ENCODE results near the gene NEK2. TPM values are rescaled to one million over a fixed set of nuclear protein-coding genes. Genes with fewer than 3 reads are reported as not detected.
"Not testable (repeated sequence)": the region's sequence is repeated elsewhere in the genome, so short reads cannot be mapped to it uniquely, and the experiment has no call there.

The NEK2 gene
- total and polyA plus RNA-seq, 8 donors = 0.05 to 0.55 (median 0.24) TPM; not detected in 2

GRCh38 chr1:211685823-211686222 is 10.4 kb upstream of the NEK2 start:
- no peak overlapping the region for H3K27ac ChIP-seq
- FAIRE-seq = no peak
- no peaks in the 10 kb centered on the region for H3K9me3 ChIP-seq
- intact Hi-C loops (cut with DNase I) = loop anchor here in 1 of 3 donors (10.0 kb wide), 1 partner anchor 349 kb away; the partner anchor contains the start of genes DTL and INTS7
- 82 to 85% methylated on average over 7 of the region's 7 CpGs for WGBS, 2 donors
- H3K36me3 ChIP-seq = no peaks in the 10 kb centered on the region
- H3K27me3 ChIP-seq = no peaks in the 10 kb centered on the region
- TF ChIP-seq, protein P1, sequence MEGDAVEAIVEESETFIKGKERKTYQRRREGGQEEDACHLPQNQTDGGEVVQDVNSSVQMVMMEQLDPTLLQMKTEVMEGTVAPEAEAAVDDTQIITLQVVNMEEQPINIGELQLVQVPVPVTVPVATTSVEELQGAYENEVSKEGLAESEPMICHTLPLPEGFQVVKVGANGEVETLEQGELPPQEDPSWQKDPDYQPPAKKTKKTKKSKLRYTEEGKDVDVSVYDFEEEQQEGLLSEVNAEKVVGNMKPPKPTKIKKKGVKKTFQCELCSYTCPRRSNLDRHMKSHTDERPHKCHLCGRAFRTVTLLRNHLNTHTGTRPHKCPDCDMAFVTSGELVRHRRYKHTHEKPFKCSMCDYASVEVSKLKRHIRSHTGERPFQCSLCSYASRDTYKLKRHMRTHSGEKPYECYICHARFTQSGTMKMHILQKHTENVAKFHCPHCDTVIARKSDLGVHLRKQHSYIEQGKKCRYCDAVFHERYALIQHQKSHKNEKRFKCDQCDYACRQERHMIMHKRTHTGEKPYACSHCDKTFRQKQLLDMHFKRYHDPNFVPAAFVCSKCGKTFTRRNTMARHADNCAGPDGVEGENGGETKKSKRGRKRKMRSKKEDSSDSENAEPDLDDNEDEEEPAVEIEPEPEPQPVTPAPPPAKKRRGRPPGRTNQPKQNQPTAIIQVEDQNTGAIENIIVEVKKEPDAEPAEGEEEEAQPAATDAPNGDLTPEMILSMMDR (IDR thresholded peaks at IDR 0.05) = no peak
- no peak for ATAC-seq
- DNase-seq = no peak
- no peak overlapping the region for H3K4me3 ChIP-seq
- H3K4me1 ChIP-seq = no peaks in the 10 kb centered on the region

- intact Hi-C loops (cut with DNase I) = loop anchor here in 1 of 3 donors (10.0 kb wide), 1 partner anchor 350 kb away; the partner anchor contains the start of genes DTL and INTS7
- FAIRE-seq (no peak), DNase-seq (no peak), ATAC-seq (no peak)
- H3K27ac ChIP-seq = no peak overlapping the region
- no peaks in the 10 kb centered on the region for H3K36me3 ChIP-seq
- H3K4me1 ChIP-seq = no peaks in the 10 kb centered on the region
- no peaks in the 10 kb centered on the region for H3K27me3 ChIP-seq
- no peak overlapping the region for H3K4me3 ChIP-seq
- 72 to 73% methylated on average over 3 of the region's 3 CpGs for WGBS, 2 donors
- H3K9me3 ChIP-seq = no peaks in the 10 kb centered on the region
- TF ChIP-seq, protein P1 (IDR thresholded peaks at IDR 0.05) = no peak
Measured at GRCh38 chr1:211684791-211685190, 9.4 kb upstream of the NEK2 start.

DNA sequence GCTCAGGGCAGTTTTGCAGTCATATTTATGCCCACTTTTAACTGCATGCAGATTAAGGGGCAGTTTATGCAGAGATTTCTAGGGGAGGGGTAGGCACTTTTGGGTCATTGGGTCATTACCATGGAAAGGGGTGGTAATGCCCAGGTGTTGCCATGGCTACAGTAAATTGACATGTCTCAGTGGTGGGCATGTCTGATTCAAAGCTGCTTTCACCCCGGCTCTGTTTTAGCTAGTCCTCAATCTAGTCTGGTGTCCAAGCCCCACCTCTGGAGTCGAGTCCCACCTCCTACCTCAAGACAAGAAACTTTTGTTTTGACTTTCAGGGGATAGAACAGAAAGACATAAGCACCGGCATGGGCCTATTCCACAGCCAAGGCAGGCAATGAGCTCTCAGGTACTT is 8.9 kb upstream of the NEK2 start:
- no peaks in the 10 kb centered on the region for H3K27me3 ChIP-seq
- intact Hi-C loops (cut with DNase I) = loop anchor here in 1 of 3 donors (10.0 kb wide), 1 partner anchor 350 kb away; the partner anchor contains the start of genes DTL and INTS7
- 55 to 58% methylated on average over 3 of the region's 3 CpGs for WGBS, 2 donors
- no peak overlapping the region for H3K4me3 ChIP-seq
- DNase-seq = no peak
- no peaks in the 10 kb centered on the region for H3K36me3 ChIP-seq
- TF ChIP-seq, protein P1 (IDR thresholded peaks at IDR 0.05) = no peak
- no peak for FAIRE-seq
- no peak overlapping the region for H3K27ac ChIP-seq
- no peaks in the 10 kb centered on the region for H3K4me1 ChIP-seq
- H3K9me3 ChIP-seq = no peaks in the 10 kb centered on the region
- ATAC-seq = no peak

DNA sequence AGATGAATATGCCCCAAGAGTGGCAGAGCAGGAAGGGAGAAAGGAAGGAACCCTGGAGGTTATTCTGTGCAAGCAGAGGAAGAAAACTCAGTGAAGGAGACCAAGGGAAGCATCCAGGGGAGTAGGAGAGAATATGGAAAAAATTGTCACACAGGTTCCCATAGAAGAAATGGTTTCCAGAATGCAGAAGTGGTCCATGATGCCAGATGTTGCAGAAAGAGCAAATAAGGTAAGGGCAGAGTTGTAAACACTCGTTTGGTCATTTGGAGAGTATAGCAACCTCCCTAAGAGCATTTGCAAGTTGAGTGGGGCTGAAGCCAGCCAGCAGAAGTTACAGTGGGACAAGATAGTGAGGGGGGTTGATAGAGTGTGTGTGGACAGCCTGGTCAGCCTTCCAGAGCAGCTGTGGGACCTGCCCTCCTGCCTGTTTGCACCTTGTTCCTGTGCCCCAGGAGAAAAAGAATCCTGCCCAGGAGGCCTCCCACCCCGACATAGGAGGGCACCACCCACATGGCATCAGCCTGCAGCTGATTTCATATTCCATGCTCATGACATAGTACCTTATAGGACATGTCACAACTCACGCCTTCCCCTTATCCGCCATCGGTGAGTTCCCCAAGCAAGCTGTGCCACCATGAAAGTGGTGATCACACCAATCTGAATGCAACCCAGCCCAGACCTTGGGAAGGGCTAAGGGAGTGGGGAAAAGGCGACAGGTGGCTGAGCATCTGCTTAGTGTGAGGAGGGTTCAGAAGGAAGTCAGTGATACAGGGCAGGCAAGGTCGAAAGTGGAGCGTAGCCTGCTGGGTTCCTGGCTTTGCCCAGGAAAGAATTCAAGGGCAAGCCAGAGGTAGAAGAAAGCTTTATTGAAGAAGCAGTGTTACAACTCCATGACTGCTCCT is 8.2 kb upstream of the NEK2 start:
- FAIRE-seq (no peak), ATAC-seq (no peak), DNase-seq (no peak)
- TF ChIP-seq, protein P1 (IDR thresholded peaks at IDR 0.05) = no peak
- Histone ChIP-seq H3K27me3 (no peaks in the 10 kb centered on the region), H3K4me3 (no peak overlapping the region), H3K36me3 (no peaks in the 10 kb centered on the region), H3K27ac (no peak overlapping the region), H3K9me3 (no peaks in the 10 kb centered on the region), H3K4me1 (no peaks in the 10 kb centered on the region)
- WGBS, 2 donors = 70 to 73% methylated on average over 8 of the region's 8 CpGs
- intact Hi-C loops (cut with DNase I) = loop anchor here in 1 of 3 donors (10.0 kb wide), 1 partner anchor 351 kb away; the partner anchor contains the start of genes DTL and INTS7

DNA sequence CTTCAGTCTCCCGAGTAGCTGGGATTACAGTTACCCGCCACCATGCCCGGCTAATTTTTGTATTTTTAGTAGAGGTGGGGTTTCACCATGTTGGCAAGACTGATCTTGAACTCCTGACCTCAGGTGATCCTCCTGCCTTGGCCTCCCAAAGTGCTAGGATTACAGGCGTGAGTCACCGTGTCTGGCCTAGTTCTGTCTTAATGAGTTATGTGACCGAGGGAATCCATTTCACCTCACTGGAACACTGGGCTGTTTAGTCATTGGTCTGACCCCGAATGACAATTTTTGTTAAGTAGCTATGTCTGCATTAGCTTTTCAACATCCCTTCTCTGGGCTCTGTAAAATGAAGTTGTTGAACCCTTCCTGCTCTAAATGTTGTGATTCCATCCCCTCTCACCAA is 6.8 kb upstream of the NEK2 start:
- not testable (repeated sequence) for H3K36me3 ChIP-seq, FAIRE-seq

More for the DNA sequence above, 6.8 kb upstream of the NEK2 start:
- H3K4me1 ChIP-seq, H3K9me3 ChIP-seq, DNase-seq, H3K4me3 ChIP-seq, H3K27ac ChIP-seq, ATAC-seq, H3K27me3 ChIP-seq: not testable (repeated sequence)
- intact Hi-C loops (cut with DNase I) = loop anchor here in 1 of 3 donors (10.0 kb wide), 1 partner anchor 353 kb away; the partner anchor contains the start of genes DTL and INTS7
- 75 to 76% methylated on average over 7 of the region's 7 CpGs for WGBS, 2 donors
